ENCODE results near the gene PHLPP1. TPM values are rescaled to one million over a fixed set of nuclear protein-coding genes. Genes with fewer than 3 reads are reported as not detected.

The PHLPP1 gene
- total RNA-seq, 4 donors from 2014 or later = 17.7 to 29.5 (median 25.5) TPM

- no peaks in the 10 kb centered on the region for H3K27me3 ChIP-seq
- no peaks in the 10 kb centered on the region for H3K36me3 ChIP-seq
- intact Hi-C loops (cut with DNase I; ENCODE audit: low total_unique reads) (no loop called here), in situ Hi-C loops (cut with MboI; ENCODE audit: low pct_ligation_motif_present in 1 of 4, low pct_unique_long_range_greater_than_20kb in 1 of 4, low sequenced_read_pairs in 3 of 4) (no loop called here)
- H3K9me3 ChIP-seq = no peaks in the 10 kb centered on the region
- no peak overlapping the region for H3K4me3 ChIP-seq
- H3K4me1 ChIP-seq = peaks cover 2 to 33% (median 16%) of the 10 kb centered on the region in 4 donors
- no peak overlapping the region for H3K27ac ChIP-seq
- WGBS, 2 donors (ENCODE audit: low coverage in 1 of 2) = 44 to 67% methylated on average over 1 of the region's 1 CpG
- DNase-seq = no peak
- TF ChIP-seq EP300 (IDR thresholded peaks at IDR 0.05; ENCODE audit: low read depth) = no peak
- no peak for TF ChIP-seq POLR2AphosphoS5 (IDR thresholded peaks at IDR 0.05)
- TF ChIP-seq POLR2A (IDR thresholded peaks at IDR 0.05) = no peak
- no peak for TF ChIP-seq CTCF (IDR thresholded peaks at IDR 0.05)
These were observed 94.6 kb downstream of the PHLPP1 start for GRCh38 chr18:62809900-62810299.

- H3K27me3 ChIP-seq = no peaks in the 10 kb centered on the region
- no peaks in the 10 kb centered on the region for H3K9me3 ChIP-seq
- TF ChIP-seq POLR2AphosphoS5 (IDR thresholded peaks at IDR 0.05) = no peak
- no peak for TF ChIP-seq POLR2A (IDR thresholded peaks at IDR 0.05)
- TF ChIP-seq CTCF (IDR thresholded peaks at IDR 0.05) = no peak
- no peak for TF ChIP-seq EP300 (IDR thresholded peaks at IDR 0.05; ENCODE audit: low read depth)
- H3K27ac ChIP-seq = no peak overlapping the region
- intact Hi-C loops (cut with DNase I; ENCODE audit: low total_unique reads) (no loop called here), in situ Hi-C loops (cut with MboI; ENCODE audit: low pct_ligation_motif_present in 1 of 4, low pct_unique_long_range_greater_than_20kb in 1 of 4, low sequenced_read_pairs in 3 of 4) (no loop called here)
- DNase-seq = no peak
- H3K4me1 ChIP-seq = peaks cover 3 to 41% (median 21%) of the 10 kb centered on the region in 4 donors
- H3K4me3 ChIP-seq = no peak overlapping the region
- WGBS, 2 donors (ENCODE audit: low coverage in 1 of 2) = 86 to 87% methylated on average over 4 of the region's 4 CpGs
- H3K36me3 ChIP-seq = no peaks in the 10 kb centered on the region
These were observed 95.3 kb downstream of the PHLPP1 start for GRCh38 chr18:62810682-62811081.

- no peaks in the 10 kb centered on the region for H3K27me3 ChIP-seq
- no peak overlapping the region for H3K4me3 ChIP-seq
- in situ Hi-C loops (cut with MboI; ENCODE audit: low pct_ligation_motif_present in 1 of 4, low pct_unique_long_range_greater_than_20kb in 1 of 4, low sequenced_read_pairs in 3 of 4) = no loop called here
- H3K36me3 ChIP-seq = no peaks in the 10 kb centered on the region
- H3K27ac ChIP-seq = peak overlapping the region in 3 of 4 donors; percentile 21 to 50 (median 21)
- no peak for TF ChIP-seq POLR2AphosphoS5 (IDR thresholded peaks at IDR 0.05)
- TF ChIP-seq CTCF (IDR thresholded peaks at IDR 0.05) = no peak
- no peak for TF ChIP-seq POLR2A (IDR thresholded peaks at IDR 0.05)
- no peak for TF ChIP-seq EP300 (IDR thresholded peaks at IDR 0.05; ENCODE audit: low read depth)
- intact Hi-C loops (cut with DNase I; ENCODE audit: low total_unique reads) = no loop called here
- H3K4me1 ChIP-seq = peaks cover 3 to 48% (median 26%) of the 10 kb centered on the region in 4 donors
- DNase-seq = no peak
- H3K9me3 ChIP-seq = no peaks in the 10 kb centered on the region
These were observed 96.3 kb downstream of the PHLPP1 start for GRCh38 chr18:62811674-62812073.

- TF ChIP-seq POLR2AphosphoS5 (IDR thresholded peaks at IDR 0.05) (peak in 1 of 3 donors; percentile 18), CTCF (IDR thresholded peaks at IDR 0.05) (no peak), EP300 (IDR thresholded peaks at IDR 0.05; ENCODE audit: low read depth) (no peak), POLR2A (IDR thresholded peaks at IDR 0.05) (no peak)
- H3K9me3 ChIP-seq = no peaks in the 10 kb centered on the region
- H3K27me3 ChIP-seq = no peaks in the 10 kb centered on the region
- H3K4me3 ChIP-seq = no peak overlapping the region
- intact Hi-C loops (cut with DNase I; ENCODE audit: low total_unique reads) (no loop called here), in situ Hi-C loops (cut with MboI; ENCODE audit: low pct_ligation_motif_present in 1 of 4, low pct_unique_long_range_greater_than_20kb in 1 of 4, low sequenced_read_pairs in 3 of 4) (no loop called here)
- H3K27ac ChIP-seq = peak overlapping the region in 3 of 4 donors; percentile 21 to 50 (median 21)
- no peaks in the 10 kb centered on the region for H3K36me3 ChIP-seq
- WGBS, 2 donors (ENCODE audit: low coverage in 1 of 2) = 51 to 55% methylated on average over 2 to 3 of the region's 3 CpGs
- peaks cover 3 to 48% (median 26%) of the 10 kb centered on the region in 4 donors for H3K4me1 ChIP-seq
- DNase-seq = no peak
These were observed 96.9 kb downstream of the PHLPP1 start for GRCh38 chr18:62812242-62812641.
